ENCODE measurements around the gene SIGLEC7.

SIGLEC7 gene

GRCh38 chr19:51131780-51132680, 10.1 kb upstream of the SIGLEC7 start:
- no peak for DNase-seq (ENCODE audit: low read depth, low spot score)
- no peaks in the 10 kb centered on the region for H3K4me1 ChIP-seq (ENCODE audit: insufficient read depth, insufficient read length)
- no peaks in the 10 kb centered on the region for H3K36me3 ChIP-seq (ENCODE audit: insufficient read depth, insufficient read length, low read length)
- TF ChIP-seq YY1 (IDR thresholded peaks at IDR 0.05; ENCODE audit: insufficient read depth, insufficient read length) (no peak), ZNF274 (IDR thresholded peaks at IDR 0.05; ENCODE audit: low read depth, low read length) (no peak), SUZ12 (IDR thresholded peaks at IDR 0.05; ENCODE audit: extremely low read depth, insufficient read depth, insufficient read length) (no peak)
- H3K9ac ChIP-seq (ENCODE audit: insufficient read length, low read depth) = no peak overlapping the region
- H3K27me3 ChIP-seq (ENCODE audit: insufficient read depth, insufficient read length) = no peaks in the 10 kb centered on the region
- peaks cover 10% of the 10 kb centered on the region; the same call in 1 of the 2 replicates for H3K9me3 ChIP-seq (ENCODE audit: insufficient read depth, low read length)
- H3K4me3 ChIP-seq (ENCODE audit: insufficient read length, low read depth) = no peak overlapping the region

- Histone ChIP-seq H3K36me3 (ENCODE audit: insufficient read depth, insufficient read length, low read length) (no peaks in the 10 kb centered on the region), H3K9ac (ENCODE audit: insufficient read length, low read depth) (no peak overlapping the region), H3K9me3 (ENCODE audit: insufficient read depth, low read length) (peaks cover 10% of the 10 kb centered on the region; the same call in 1 of the 2 replicates), H3K27me3 (ENCODE audit: insufficient read depth, insufficient read length) (no peaks in the 10 kb centered on the region), H3K4me3 (ENCODE audit: insufficient read length, low read depth) (no peak overlapping the region), H3K4me1 (ENCODE audit: insufficient read depth, insufficient read length) (no peaks in the 10 kb centered on the region)
- TF ChIP-seq SUZ12 (IDR thresholded peaks at IDR 0.05; ENCODE audit: extremely low read depth, insufficient read depth, insufficient read length) (no peak), ZNF274 (IDR thresholded peaks at IDR 0.05; ENCODE audit: low read depth, low read length) (no peak), YY1 (IDR thresholded peaks at IDR 0.05; ENCODE audit: insufficient read depth, insufficient read length) (no peak)
- no peak for DNase-seq (ENCODE audit: low read depth, low spot score)
Measured at GRCh38 chr19:51135004-51135403, 7.1 kb upstream of the SIGLEC7 start.

GRCh38 chr19:51135986-51136762, 5.9 kb upstream of the SIGLEC7 start:
- TF ChIP-seq SUZ12 (IDR thresholded peaks at IDR 0.05; ENCODE audit: extremely low read depth, insufficient read depth, insufficient read length) (no peak), YY1 (IDR thresholded peaks at IDR 0.05; ENCODE audit: insufficient read depth, insufficient read length) (no peak), ZNF274 (IDR thresholded peaks at IDR 0.05; ENCODE audit: low read depth, low read length) (no peak)
- Histone ChIP-seq H3K27me3 (ENCODE audit: insufficient read depth, insufficient read length) (no peaks in the 10 kb centered on the region), H3K9me3 (ENCODE audit: insufficient read depth, low read length) (peaks cover 10% of the 10 kb centered on the region; the same call in 1 of the 2 replicates), H3K4me3 (ENCODE audit: insufficient read length, low read depth) (no peak overlapping the region), H3K4me1 (ENCODE audit: insufficient read depth, insufficient read length) (no peaks in the 10 kb centered on the region), H3K9ac (ENCODE audit: insufficient read length, low read depth) (no peak overlapping the region), H3K36me3 (ENCODE audit: insufficient read depth, insufficient read length, low read length) (no peaks in the 10 kb centered on the region)
- no peak for DNase-seq (ENCODE audit: low read depth, low spot score)

GRCh38 chr19:51136851-51137551, 5.1 kb upstream of the SIGLEC7 start:
- Histone ChIP-seq H3K4me1 (ENCODE audit: insufficient read depth, insufficient read length) (no peaks in the 10 kb centered on the region), H3K36me3 (ENCODE audit: insufficient read depth, insufficient read length, low read length) (no peaks in the 10 kb centered on the region), H3K27me3 (ENCODE audit: insufficient read depth, insufficient read length) (no peaks in the 10 kb centered on the region), H3K4me3 (ENCODE audit: insufficient read length, low read depth) (no peak overlapping the region), H3K9me3 (ENCODE audit: insufficient read depth, low read length) (peaks cover 10% of the 10 kb centered on the region; the same call in 1 of the 2 replicates), H3K9ac (ENCODE audit: insufficient read length, low read depth) (no peak overlapping the region)
- no peak for DNase-seq (ENCODE audit: low read depth, low spot score)
- TF ChIP-seq ZNF274 (IDR thresholded peaks at IDR 0.05; ENCODE audit: low read depth, low read length) (no peak), SUZ12 (IDR thresholded peaks at IDR 0.05; ENCODE audit: extremely low read depth, insufficient read depth, insufficient read length) (no peak), YY1 (IDR thresholded peaks at IDR 0.05; ENCODE audit: insufficient read depth, insufficient read length) (no peak)

- TF ChIP-seq YY1 (IDR thresholded peaks at IDR 0.05; ENCODE audit: insufficient read depth, insufficient read length) (no peak), ZNF274 (IDR thresholded peaks at IDR 0.05; ENCODE audit: low read depth, low read length) (no peak), SUZ12 (IDR thresholded peaks at IDR 0.05; ENCODE audit: extremely low read depth, insufficient read depth, insufficient read length) (no peak)
- no peak overlapping the region for H3K4me3 ChIP-seq (ENCODE audit: insufficient read length, low read depth)
- DNase-seq (ENCODE audit: low read depth, low spot score) = no peak
- no peaks in the 10 kb centered on the region for H3K36me3 ChIP-seq (ENCODE audit: insufficient read depth, insufficient read length, low read length)
- H3K9ac ChIP-seq (ENCODE audit: insufficient read length, low read depth) = no peak overlapping the region
- peaks cover 10% of the 10 kb centered on the region; the same call in 1 of the 2 replicates for H3K9me3 ChIP-seq (ENCODE audit: insufficient read depth, low read length)
- no peaks in the 10 kb centered on the region for H3K4me1 ChIP-seq (ENCODE audit: insufficient read depth, insufficient read length)
- H3K27me3 ChIP-seq (ENCODE audit: insufficient read depth, insufficient read length) = no peaks in the 10 kb centered on the region
Measured at GRCh38 chr19:51137792-51138425, 4.2 kb upstream of the SIGLEC7 start.

- no peaks in the 10 kb centered on the region for H3K27me3 ChIP-seq (ENCODE audit: insufficient read depth, insufficient read length)
- DNase-seq (ENCODE audit: low read depth, low spot score) = no peak
- H3K4me1 ChIP-seq (ENCODE audit: insufficient read depth, insufficient read length) = no peaks in the 10 kb centered on the region
- no peaks in the 10 kb centered on the region for H3K36me3 ChIP-seq (ENCODE audit: insufficient read depth, insufficient read length, low read length)
- no peak overlapping the region for H3K4me3 ChIP-seq (ENCODE audit: insufficient read length, low read depth)
- TF ChIP-seq SUZ12 (IDR thresholded peaks at IDR 0.05; ENCODE audit: extremely low read depth, insufficient read depth, insufficient read length) (no peak), ZNF274 (IDR thresholded peaks at IDR 0.05; ENCODE audit: low read depth, low read length) (no peak), YY1 (IDR thresholded peaks at IDR 0.05; ENCODE audit: insufficient read depth, insufficient read length) (no peak)
- H3K9ac ChIP-seq (ENCODE audit: insufficient read length, low read depth) = no peak overlapping the region
- H3K9me3 ChIP-seq (ENCODE audit: insufficient read depth, low read length) = peaks cover 10% of the 10 kb centered on the region; the same call in 1 of the 2 replicates
Measured at GRCh38 chr19:51138549-51138979, 3.5 kb upstream of the SIGLEC7 start.
